Muscle of back (tissue), 11 donors: ENCODE data around the gene ASPN. TPM values are rescaled to one million over a fixed set of nuclear protein-coding genes. Genes with fewer than 3 reads are reported as not detected.
A peak's percentile ranks its signal among the peaks of the same experiment; 100 is the strongest.

Source experiments
- DNase-seq, 3 donors: peaks; one replicate each; pipeline versions ENCODE4 v3.0.0 to v3.0.0-alpha.2; 2013
- polyA plus RNA-seq, 10 donors: library from polyadenylated mRNA; unstranded; fragments of 120-200 nt; gene quantifications; one replicate each; pipeline ENCODE4 v1.2.1, GENCODE V29; 2013; ENCODE audit not compliant: insufficient read length in 10 of 10

ASPN gene
- polyA plus RNA-seq, 10 donors: 233 to 523 (median 412) TPM

DNA sequence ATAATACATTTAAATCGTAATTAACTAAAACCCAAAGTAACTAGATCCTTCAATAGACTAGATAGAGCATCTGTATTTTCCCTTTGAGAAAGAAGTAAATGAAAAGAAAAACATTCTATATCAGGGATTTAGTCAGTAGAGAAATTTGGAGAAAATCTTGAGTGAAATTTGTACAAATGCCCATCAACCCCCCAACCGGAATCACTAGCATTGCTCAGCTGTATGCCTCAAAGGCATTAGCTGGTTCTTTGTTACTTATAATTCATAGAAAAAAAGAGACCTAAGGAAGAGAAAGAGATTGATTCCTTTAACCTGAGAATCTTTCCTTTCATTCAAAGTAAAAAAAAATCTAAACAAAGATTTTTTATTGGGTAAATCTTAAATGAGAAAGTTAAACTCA is 58.7 kb downstream of the ASPN start:
- DNase-seq: peak in 1 of 3 donors; percentile 60

DNA sequence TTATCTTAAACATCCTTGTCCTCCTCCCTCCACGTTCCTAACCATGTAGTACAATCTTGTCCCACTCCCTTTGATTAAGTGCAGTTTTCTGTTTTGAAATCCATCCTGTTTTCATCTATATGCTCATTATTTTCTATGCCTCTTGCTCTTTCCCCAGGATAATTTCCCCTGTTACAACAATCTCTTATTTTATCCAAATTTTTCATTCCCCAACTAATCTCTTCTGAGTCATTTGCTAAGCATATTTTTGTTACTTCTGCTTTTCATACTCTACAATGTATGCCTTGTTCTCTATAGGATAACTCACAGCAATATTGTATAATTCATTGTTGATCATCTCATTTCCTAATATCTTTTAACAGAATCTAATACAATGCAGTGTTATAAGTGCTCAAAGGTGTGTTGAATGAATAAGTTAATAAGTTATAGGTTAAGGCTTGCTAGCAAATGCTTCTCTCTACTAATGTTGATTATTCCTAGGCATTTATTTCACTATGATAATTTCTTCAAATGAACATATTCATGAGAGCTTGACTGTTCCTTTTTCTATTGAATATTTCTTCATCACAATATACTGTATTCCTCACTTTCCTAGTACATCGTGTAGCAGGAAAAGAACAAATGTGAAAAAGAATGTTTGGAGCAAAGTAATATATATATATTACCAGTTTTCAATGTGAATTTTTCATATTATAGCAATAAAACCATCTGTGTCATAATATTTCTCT is 59.5 kb downstream of the ASPN start:
- DNase-seq: peak in 1 of 3 donors; percentile 53

GRCh38 chr9:92414566-92414965 is 67.7 kb downstream of the ASPN start:
- no peak for DNase-seq

GRCh38 chr9:92411157-92411556 is 71.1 kb downstream of the ASPN start:
- DNase-seq: peak in 1 of 3 donors; percentile 57

DNA sequence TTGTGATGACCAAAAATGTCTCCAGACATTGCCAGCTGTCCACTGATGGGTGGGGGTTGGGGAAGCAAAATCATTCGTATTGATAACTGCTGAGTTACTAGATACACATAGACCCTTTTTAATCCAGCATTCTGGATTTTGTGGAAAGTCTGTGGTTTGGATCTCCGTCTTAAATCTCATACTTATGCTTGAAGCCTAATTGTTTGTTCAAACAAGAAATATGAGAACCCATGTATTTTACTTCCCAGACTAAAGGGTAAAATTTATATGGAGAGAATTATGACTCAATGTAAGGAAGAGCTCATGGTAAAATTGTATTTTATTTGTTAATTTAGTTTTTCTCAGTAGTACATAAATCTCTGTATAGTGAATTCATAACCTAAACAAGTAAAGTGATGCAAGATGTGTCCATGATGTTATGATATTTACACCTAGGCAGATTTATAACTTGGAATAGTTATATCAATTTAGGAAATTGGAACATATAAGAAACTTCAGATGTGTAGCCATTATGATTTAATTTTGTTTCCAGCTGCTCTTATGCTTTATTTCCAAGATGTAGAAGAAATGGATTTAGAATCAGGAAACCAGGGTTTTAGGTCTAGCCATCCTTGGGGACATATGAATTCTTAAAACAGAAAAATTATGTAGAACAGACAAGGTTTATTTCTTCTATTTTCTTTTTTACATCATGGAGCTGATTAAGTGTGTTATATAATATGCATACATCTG is 73.4 kb downstream of the ASPN start:
- DNase-seq: peak in 2 of 3 donors; percentile 40 to 79

- DNase-seq: no peak
Observed at GRCh38 chr9:92407818-92408217, 74.5 kb downstream of the ASPN start.

DNA sequence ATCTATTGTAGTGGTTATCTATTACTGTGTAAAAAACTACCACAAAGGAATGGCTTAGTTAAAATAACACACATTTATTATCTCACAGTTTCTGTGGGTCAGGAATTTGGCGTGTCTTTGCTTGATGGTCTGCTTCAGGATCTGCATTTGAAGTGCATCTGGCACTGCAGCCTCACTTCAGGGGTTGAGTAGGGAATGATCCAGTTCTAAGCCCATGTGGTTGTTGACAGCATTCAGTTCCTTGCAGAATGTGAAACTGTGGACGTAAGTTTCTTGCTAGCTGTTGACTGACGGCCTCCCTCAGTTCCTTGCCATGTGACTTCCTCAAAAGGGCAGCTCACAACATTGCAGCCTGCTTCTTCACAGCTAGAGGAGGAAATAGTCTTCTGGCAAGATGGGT is 75.8 kb downstream of the ASPN start:
- DNase-seq: peak in 2 of 3 donors; percentile 35 to 67

Other genes starting within 250 kb of the ASPN start
- 10 to 100 TPM; 54.6 to 80.5 (median 69.3) TPM for gene IARS1, start 188.8 kb downstream of the ASPN start, polyA plus RNA-seq
- gene NOL8, start 157.2 kb downstream of the ASPN start, polyA plus RNA-seq: 10 to 100 TPM; 21.0 to 37.4 (median 25.5) TPM
- 1 to 10 TPM; 4.3 to 7.8 (median 5.0) TPM for gene CENPP, start 156.6 kb downstream of the ASPN start, polyA plus RNA-seq
- 100 to 1,000 TPM; 426 to 764 (median 618) TPM for gene OGN, start 77.9 kb downstream of the ASPN start, polyA plus RNA-seq
- gene OMD, start 58.0 kb downstream of the ASPN start, polyA plus RNA-seq: 1 to 10 TPM; 4.5 to 7.7 (median 5.0) TPM
- gene ECM2, start 53.5 kb upstream of the ASPN start, polyA plus RNA-seq: 10 to 100 TPM; 17.4 to 46.9 (median 22.7) TPM
- gene IPPK, start 187.6 kb upstream of the ASPN start, polyA plus RNA-seq: 1 to 10 TPM; 6.2 to 9.9 (median 7.8) TPM